ENCODE data around the gene LARGE1.

LARGE1 gene

GRCh38 chr22:33841281-33842005, 78.8 kb downstream of the LARGE1 start:
- TF ChIP-seq CTCF (IDR thresholded peaks at IDR 0.05; ENCODE audit: insufficient read depth, missing control alignments): no peak
- FAIRE-seq (no peak), DNase-seq (ENCODE audit: insufficient read length, low spot score) (no peak)

GRCh38 chr22:33838644-33839043, 81.6 kb downstream of the LARGE1 start:
- no peak for TF ChIP-seq CTCF (IDR thresholded peaks at IDR 0.05; ENCODE audit: insufficient read depth, missing control alignments)
- DNase-seq (ENCODE audit: insufficient read length, low spot score) (no peak), FAIRE-seq (no peak)

- TF ChIP-seq CTCF (IDR thresholded peaks at IDR 0.05; ENCODE audit: insufficient read depth, missing control alignments): no peak
- DNase-seq (ENCODE audit: insufficient read length, low spot score) (no peak), FAIRE-seq (no peak)
Observed at GRCh38 chr22:33837826-33838225, 82.5 kb downstream of the LARGE1 start.

GRCh38 chr22:33835265-33835664, 85.0 kb downstream of the LARGE1 start:
- DNase-seq (ENCODE audit: insufficient read length, low spot score) (no peak), FAIRE-seq (no peak)
- TF ChIP-seq CTCF (IDR thresholded peaks at IDR 0.05; ENCODE audit: insufficient read depth, missing control alignments): no peak

GRCh38 chr22:33832558-33833151, 87.6 kb downstream of the LARGE1 start:
- DNase-seq (ENCODE audit: insufficient read length, low spot score) (no peak), FAIRE-seq (no peak)
- no peak for TF ChIP-seq CTCF (IDR thresholded peaks at IDR 0.05; ENCODE audit: insufficient read depth, missing control alignments)

- no peak for FAIRE-seq
- no peak for DNase-seq (ENCODE audit: insufficient read length, low spot score)
- TF ChIP-seq CTCF (IDR thresholded peaks at IDR 0.05; ENCODE audit: insufficient read depth, missing control alignments): no peak
Observed at GRCh38 chr22:33831651-33832050, 88.6 kb downstream of the LARGE1 start.

GRCh38 chr22:33831207-33831606, 89.1 kb downstream of the LARGE1 start:
- no peak for TF ChIP-seq CTCF (IDR thresholded peaks at IDR 0.05; ENCODE audit: insufficient read depth, missing control alignments)
- FAIRE-seq (no peak), DNase-seq (ENCODE audit: insufficient read length, low spot score) (no peak)
